Thoracic aorta (tissue), 2 donors: Measurements from ENCODE around the gene ABLIM2. TPM values are rescaled to one million over a fixed set of nuclear protein-coding genes. Genes with fewer than 3 reads are reported as not detected.

Source experiments
- ATAC-seq: fragments of 150-250 bp; one replicate; pipeline ENCODE4 v1.8.0; 2017; ENCODE audit warnings: low read depth; ENCODE audit not compliant: insufficient number of reproducible peaks, low FRiP score
- DNase-seq: peaks from one replicate; pipeline ENCODE4 v3.0.0-alpha.2; 2020; ENCODE audit warnings: low spot score
- H3K27ac ChIP-seq, 2 donors: fragments of 200-600 bp; sonication (generic); 1 replicate in 1 of 2; 2 replicates in 1 of 2; pipeline ENCODE4 v1.5.1; 2016; ENCODE audit warnings: mild to moderate bottlenecking in 2 of 2, moderate library complexity in 2 of 2
- H3K27me3 ChIP-seq: fragments of 200-600 bp; sonication (generic); replicated peaks from 2 replicates; pipeline ENCODE4 v1.6.0; 2016; ENCODE audit warnings: mild to moderate bottlenecking; ENCODE audit not compliant: insufficient read depth
- H3K36me3 ChIP-seq: fragments of 200-600 bp; sonication (generic); one replicate; pipeline ENCODE4 v1.5.1; 2016
- H3K4me1 ChIP-seq, 2 donors: fragments of 200-600 bp; sonication (generic); 1 replicate in 1 of 2; 2 replicates in 1 of 2; pipeline versions ENCODE4 v1.5.1 to v1.6.0; 2016; ENCODE audit warnings: low read depth in 2 of 2, mild to moderate bottlenecking in 1 of 2; ENCODE audit not compliant: control insufficient read depth in 1 of 2
- H3K4me3 ChIP-seq: fragments of 200-600 bp; sonication (generic); 2 replicates; pipeline ENCODE4 v1.5.1; 2016; ENCODE audit warnings: mild to moderate bottlenecking
- H3K9me3 ChIP-seq: fragments of 200-600 bp; sonication (generic); 2 replicates; pipeline ENCODE4 v1.5.1; 2016
- CTCF ChIP-seq: fragments of 200-600 bp; sonication (generic); IDR thresholded peaks from one replicate; pipeline ENCODE4 v1.5.1; 2019; ENCODE audit warnings: antibody characterized with exemption
- total RNA-seq, 2 donors: library from RNA; depleted of rRNA; stranded (reverse); fragments of >200 nt; gene quantifications; one replicate each; pipeline versions ENCODE4 v1.1.0 to v1.2.3, GENCODE V29; 2016

The ABLIM2 gene
- total RNA-seq, 2 donors from 2014 or later: 25.6 to 28.6 TPM

- DNase-seq (no peak), ATAC-seq (no peak)
- H3K4me3 ChIP-seq: no peak overlapping the region
- TF ChIP-seq CTCF: no peak
- H3K36me3 ChIP-seq: no peaks in the 10 kb centered on the region
- H3K27me3 ChIP-seq: no peaks in the 10 kb centered on the region
- peaks cover 0 to 5% of the 10 kb centered on the region in 2 donors for H3K4me1 ChIP-seq
- no peaks in the 10 kb centered on the region for H3K9me3 ChIP-seq
- no peak overlapping the region for H3K27ac ChIP-seq
Measured at GRCh38 chr4:7981738-7982394, 176.7 kb downstream of the ABLIM2 start.

GRCh38 chr4:7980036-7980435 is 178.6 kb downstream of the ABLIM2 start:
- Histone ChIP-seq H3K27me3 (no peaks in the 10 kb centered on the region), H3K27ac (no peak overlapping the region), H3K36me3 (no peaks in the 10 kb centered on the region), H3K9me3 (no peaks in the 10 kb centered on the region), H3K4me1 (peaks cover 0 to 5% of the 10 kb centered on the region in 2 donors), H3K4me3 (no peak overlapping the region)
- ATAC-seq: no peak
- no peak for TF ChIP-seq CTCF
- no peak for DNase-seq

- ATAC-seq: no peak
- TF ChIP-seq CTCF: no peak
- H3K4me1 ChIP-seq: peaks cover 0 to 5% of the 10 kb centered on the region in 2 donors
- no peak for DNase-seq
- H3K36me3 ChIP-seq: no peaks in the 10 kb centered on the region
- no peaks in the 10 kb centered on the region for H3K27me3 ChIP-seq
- H3K9me3 ChIP-seq: no peaks in the 10 kb centered on the region
- no peak overlapping the region for H3K4me3 ChIP-seq
- no peak overlapping the region for H3K27ac ChIP-seq
Measured at GRCh38 chr4:7979652-7979968, 179.0 kb downstream of the ABLIM2 start.

GRCh38 chr4:7978907-7979651 is 179.5 kb downstream of the ABLIM2 start:
- H3K36me3 ChIP-seq: no peaks in the 10 kb centered on the region
- peaks cover 0 to 5% of the 10 kb centered on the region in 2 donors for H3K4me1 ChIP-seq
- H3K27me3 ChIP-seq: no peaks in the 10 kb centered on the region
- ATAC-seq: no peak
- no peaks in the 10 kb centered on the region for H3K9me3 ChIP-seq
- no peak overlapping the region for H3K4me3 ChIP-seq
- no peak for TF ChIP-seq CTCF
- DNase-seq: no peak
- H3K27ac ChIP-seq: no peak overlapping the region

- ATAC-seq (no peak), DNase-seq (no peak)
- Histone ChIP-seq H3K9me3 (no peaks in the 10 kb centered on the region), H3K36me3 (no peaks in the 10 kb centered on the region), H3K4me3 (no peak overlapping the region), H3K4me1 (peaks cover 3 to 11% of the 10 kb centered on the region in 2 donors), H3K27ac (no peak overlapping the region), H3K27me3 (no peaks in the 10 kb centered on the region)
- no peak for TF ChIP-seq CTCF
Measured at GRCh38 chr4:7978489-7978888, 180.1 kb downstream of the ABLIM2 start.
